ENCODE measurements around the gene ACTR6.
A peak's percentile ranks its signal among the peaks of the same experiment; 100 is the strongest.

The ACTR6 gene

GRCh38 chr12:100189636-100190394 is 10.8 kb upstream of the ACTR6 start:
- Histone ChIP-seq H3K27ac (ENCODE audit: low read depth, low read length, poor library complexity, severe bottlenecking) (no peak overlapping the region), H2AFZ (ENCODE audit: low read length) (no peak overlapping the region), H3K9ac (ENCODE audit: low read length) (no peak overlapping the region), H3K4me2 (ENCODE audit: low read length) (no peak overlapping the region), H3K4me1 (ENCODE audit: insufficient read depth, low read length, severe bottlenecking) (peaks cover 10% of the 10 kb centered on the region), H3K36me3 (ENCODE audit: insufficient read depth, low read length) (peaks cover 41% of the 10 kb centered on the region), H4K20me1 (ENCODE audit: insufficient read depth, low read length) (no peaks in the 10 kb centered on the region), H3K27me3 (ENCODE audit: insufficient read depth, low read length) (no peaks in the 10 kb centered on the region), H3K9me3 (ENCODE audit: low read length) (no peaks in the 10 kb centered on the region), H3F3A (ENCODE audit: insufficient read depth, low read length) (no peaks in the 10 kb centered on the region), H3K79me2 (ENCODE audit: insufficient read depth, low read length) (no peaks in the 10 kb centered on the region), H3K9me2 (ENCODE audit: low read depth, low read length) (no peaks in the 10 kb centered on the region), H3K4me3 (ENCODE audit: low read depth, low read length, poor library complexity, severe bottlenecking) (no peak overlapping the region)
- TF ChIP-seq EZH2 (IDR thresholded peaks at IDR 0.05; ENCODE audit: borderline replicate concordance, low read length) = no peak

- Histone ChIP-seq H3K9ac (ENCODE audit: low read length) (no peak overlapping the region), H4K20me1 (ENCODE audit: insufficient read depth, low read length) (no peaks in the 10 kb centered on the region), H3K9me3 (ENCODE audit: low read length) (no peaks in the 10 kb centered on the region), H3K79me2 (ENCODE audit: insufficient read depth, low read length) (no peaks in the 10 kb centered on the region), H3K36me3 (ENCODE audit: insufficient read depth, low read length) (peaks cover 52% of the 10 kb centered on the region), H3K27ac (ENCODE audit: low read depth, low read length, poor library complexity, severe bottlenecking) (no peak overlapping the region), H3K4me2 (ENCODE audit: low read length) (no peak overlapping the region), H3K27me3 (ENCODE audit: insufficient read depth, low read length) (no peaks in the 10 kb centered on the region), H3K4me1 (ENCODE audit: insufficient read depth, low read length, severe bottlenecking) (no peaks in the 10 kb centered on the region), H3F3A (ENCODE audit: insufficient read depth, low read length) (no peaks in the 10 kb centered on the region), H2AFZ (ENCODE audit: low read length) (no peak overlapping the region), H3K4me3 (ENCODE audit: low read depth, low read length, poor library complexity, severe bottlenecking) (no peak overlapping the region), H3K9me2 (ENCODE audit: low read depth, low read length) (no peaks in the 10 kb centered on the region)
- TF ChIP-seq CTCF (IDR thresholded peaks at IDR 0.05; ENCODE audit: low read length) (no peak), EZH2 (IDR thresholded peaks at IDR 0.05; ENCODE audit: borderline replicate concordance, low read length) (no peak)
Observed at GRCh38 chr12:100193085-100193484, 7.5 kb upstream of the ACTR6 start.

GRCh38 chr12:100197486-100197885 is 3.1 kb upstream of the ACTR6 start:
- H3K4me1 ChIP-seq (ENCODE audit: insufficient read depth, low read length, severe bottlenecking) = peaks cover 26% of the 10 kb centered on the region
- H3K4me2 ChIP-seq (ENCODE audit: low read length) = no peak overlapping the region
- no peak overlapping the region for H3K27ac ChIP-seq (ENCODE audit: low read depth, low read length, poor library complexity, severe bottlenecking)
- H4K20me1 ChIP-seq (ENCODE audit: insufficient read depth, low read length) = no peaks in the 10 kb centered on the region
- H3K4me3 ChIP-seq (ENCODE audit: low read depth, low read length, poor library complexity, severe bottlenecking) = no peak overlapping the region
- H3K79me2 ChIP-seq (ENCODE audit: insufficient read depth, low read length) = peaks cover 17% of the 10 kb centered on the region
- no peak overlapping the region for H2AFZ ChIP-seq (ENCODE audit: low read length)
- H3F3A ChIP-seq (ENCODE audit: insufficient read depth, low read length) = no peaks in the 10 kb centered on the region
- H3K36me3 ChIP-seq (ENCODE audit: insufficient read depth, low read length) = peaks cover 23% of the 10 kb centered on the region; the same call in 1 of the 2 replicates
- no peak for TF ChIP-seq CTCF (IDR thresholded peaks at IDR 0.05; ENCODE audit: low read length)
- TF ChIP-seq EZH2 (IDR thresholded peaks at IDR 0.05; ENCODE audit: borderline replicate concordance, low read length) = no peak
- no peaks in the 10 kb centered on the region for H3K27me3 ChIP-seq (ENCODE audit: insufficient read depth, low read length)
- H3K9ac ChIP-seq (ENCODE audit: low read length) = no peak overlapping the region
- no peaks in the 10 kb centered on the region for H3K9me2 ChIP-seq (ENCODE audit: low read depth, low read length)
- no peaks in the 10 kb centered on the region for H3K9me3 ChIP-seq (ENCODE audit: low read length)

- H3K4me2 ChIP-seq (ENCODE audit: low read length) = peak overlapping the region; percentile 96
- no peaks in the 10 kb centered on the region for H3K27me3 ChIP-seq (ENCODE audit: insufficient read depth, low read length)
- H3K9me2 ChIP-seq (ENCODE audit: low read depth, low read length) = no peaks in the 10 kb centered on the region
- TF ChIP-seq EZH2 (IDR thresholded peaks at IDR 0.05; ENCODE audit: borderline replicate concordance, low read length) (no peak), CTCF (IDR thresholded peaks at IDR 0.05; ENCODE audit: low read length) (no peak)
- peaks cover 33% of the 10 kb centered on the region for H3K4me1 ChIP-seq (ENCODE audit: insufficient read depth, low read length, severe bottlenecking)
- H3K4me3 ChIP-seq (ENCODE audit: low read depth, low read length, poor library complexity, severe bottlenecking) = peak overlapping the region; percentile 92
- H3K79me2 ChIP-seq (ENCODE audit: insufficient read depth, low read length) = peaks cover 17% of the 10 kb centered on the region
- peak overlapping the region; percentile 49 for H3K27ac ChIP-seq (ENCODE audit: low read depth, low read length, poor library complexity, severe bottlenecking)
- H3K9me3 ChIP-seq (ENCODE audit: low read length) = no peaks in the 10 kb centered on the region
- no peaks in the 10 kb centered on the region for H3F3A ChIP-seq (ENCODE audit: insufficient read depth, low read length)
- peaks cover 20% of the 10 kb centered on the region; the same call in 1 of the 2 replicates for H3K36me3 ChIP-seq (ENCODE audit: insufficient read depth, low read length)
- no peaks in the 10 kb centered on the region for H4K20me1 ChIP-seq (ENCODE audit: insufficient read depth, low read length)
- H3K9ac ChIP-seq (ENCODE audit: low read length) = peak overlapping the region; percentile 76
- no peak overlapping the region for H2AFZ ChIP-seq (ENCODE audit: low read length)
Observed at GRCh38 chr12:100199023-100199346, 1.6 kb upstream of the ACTR6 start.
